GM21737 (cell line): ENCODE measurements around the gene RRP8.

ENCODE experiments used
- ATAC-seq: cut with Tn5 transposase; IDR thresholded peaks from one replicate; pipeline ENCODE4 v1.9.1; 2021; ENCODE audit warnings: mild to moderate bottlenecking, moderate library complexity; ENCODE audit not compliant: unreplicated experiment

The RRP8 gene

GRCh38 chr11:6572215-6572614 is 31.2 kb downstream of the RRP8 start:
- no peak for ATAC-seq

GRCh38 chr11:6571434-6572008 is 31.9 kb downstream of the RRP8 start:
- no peak for ATAC-seq

GRCh38 chr11:6570691-6571427 is 32.6 kb downstream of the RRP8 start:
- ATAC-seq = no peak

GRCh38 chr11:6569706-6570105 is 33.7 kb downstream of the RRP8 start:
- no peak for ATAC-seq

- ATAC-seq = no peak
Observed at GRCh38 chr11:6568191-6568918, 35.1 kb downstream of the RRP8 start.

- ATAC-seq = no peak
Observed at GRCh38 chr11:6567371-6567745, 36.1 kb downstream of the RRP8 start.

GRCh38 chr11:6566704-6567370 is 36.6 kb downstream of the RRP8 start:
- no peak for ATAC-seq

GRCh38 chr11:6565988-6566703 is 37.3 kb downstream of the RRP8 start:
- no peak for ATAC-seq

- no peak for ATAC-seq
Observed at GRCh38 chr11:6565325-6565724, 38.1 kb downstream of the RRP8 start.

- ATAC-seq = no peak
Observed at GRCh38 chr11:6563667-6564066, 39.7 kb downstream of the RRP8 start.

GRCh38 chr11:6563121-6563619 is 40.2 kb downstream of the RRP8 start:
- no peak for ATAC-seq

GRCh38 chr11:6561288-6561687 is 42.1 kb downstream of the RRP8 start:
- no peak for ATAC-seq

- ATAC-seq = no peak
Observed at GRCh38 chr11:6559369-6559768, 44.0 kb downstream of the RRP8 start.

- no peak for ATAC-seq
Observed at GRCh38 chr11:6557761-6558674, 45.4 kb downstream of the RRP8 start.

GRCh38 chr11:6557063-6557462 is 46.4 kb downstream of the RRP8 start:
- ATAC-seq = no peak

GRCh38 chr11:6556139-6556949 is 47.1 kb downstream of the RRP8 start:
- no peak for ATAC-seq

- no peak for ATAC-seq
Observed at GRCh38 chr11:6554828-6555706, 48.3 kb downstream of the RRP8 start.

GRCh38 chr11:6553634-6554033 is 49.8 kb downstream of the RRP8 start:
- no peak for ATAC-seq
